ENCODE results near the gene FOXK1.
A peak's percentile ranks its signal among the peaks of the same experiment; 100 is the strongest.

The FOXK1 gene

GRCh38 chr7:4775250-4775847 lies 93.3 kb downstream of the FOXK1 start, which contains the start of gene AP5Z1:
AP5Z1 (plus strand) TSS chr7:4775623; CDS start chr7:4775716, 93 bp downstream.
- Histone ChIP-seq H2AFZ (peak within 1 kb of the TSS; percentile 84), H3K27me3 (ENCODE audit: control insufficient read depth, insufficient read depth, low read length) (no peaks in the 10 kb centered on the region), H3K4me3 (ENCODE audit: low read depth, low read length) (peak within 1 kb of the TSS; percentile 92), H3K4me1 (peaks cover 10% of the 10 kb centered on the region), H3K9me3 (ENCODE audit: control insufficient read depth, low read length) (no peaks in the 10 kb centered on the region), H3K79me2 (peaks cover 18% of the 10 kb centered on the region), H3K4me2 (ENCODE audit: low read length) (peak within 1 kb of the TSS; percentile 80), H3K27ac (peak within 1 kb of the TSS; percentile 78), H3K36me3 (ENCODE audit: control insufficient read depth, insufficient read depth, low read length) (no peaks in the 10 kb centered on the region), H3K9ac (peak within 1 kb of the TSS; percentile 81)
- TF ChIP-seq CTCF (IDR thresholded peaks at IDR 0.05), result no peak

- no peaks in the 10 kb centered on the region for H3K36me3 ChIP-seq (ENCODE audit: control insufficient read depth, insufficient read depth, low read length)
- peak overlapping the region; percentile 63 for H3K4me2 ChIP-seq (ENCODE audit: low read length)
- peaks cover 10% of the 10 kb centered on the region for H3K4me1 ChIP-seq
- H2AFZ ChIP-seq, result peak overlapping the region; percentile 84
- peaks cover 18% of the 10 kb centered on the region for H3K79me2 ChIP-seq
- no peaks in the 10 kb centered on the region for H3K27me3 ChIP-seq (ENCODE audit: control insufficient read depth, insufficient read depth, low read length)
- peak overlapping the region; percentile 78 for H3K27ac ChIP-seq
- peak overlapping the region; percentile 71 for H3K9ac ChIP-seq
- TF ChIP-seq CTCF (IDR thresholded peaks at IDR 0.05), result no peak
- no peaks in the 10 kb centered on the region for H3K9me3 ChIP-seq (ENCODE audit: control insufficient read depth, low read length)
- peak overlapping the region; percentile 92 for H3K4me3 ChIP-seq (ENCODE audit: low read depth, low read length)
Observed at GRCh38 chr7:4775848-4776623, 93.9 kb downstream of the FOXK1 start.

GRCh38 chr7:4779118-4779517 lies 97.0 kb downstream of the FOXK1 start:
- H3K27me3 ChIP-seq (ENCODE audit: control insufficient read depth, insufficient read depth, low read length), result no peaks in the 10 kb centered on the region

GRCh38 chr7:4781366-4782069 lies 99.4 kb downstream of the FOXK1 start:
- peaks cover 11% of the 10 kb centered on the region for H3K79me2 ChIP-seq
- H3K9ac ChIP-seq, result no peak overlapping the region
- H3K9me3 ChIP-seq (ENCODE audit: control insufficient read depth, low read length), result no peaks in the 10 kb centered on the region
- H3K36me3 ChIP-seq (ENCODE audit: control insufficient read depth, insufficient read depth, low read length), result no peaks in the 10 kb centered on the region
- H3K27ac ChIP-seq, result no peak overlapping the region
- H3K4me3 ChIP-seq (ENCODE audit: low read depth, low read length), result no peak overlapping the region
- no peak overlapping the region for H2AFZ ChIP-seq
- H3K27me3 ChIP-seq (ENCODE audit: control insufficient read depth, insufficient read depth, low read length), result no peaks in the 10 kb centered on the region
- peaks cover 5% of the 10 kb centered on the region for H3K4me1 ChIP-seq
- H3K4me2 ChIP-seq (ENCODE audit: low read length), result no peak overlapping the region
- no peak for TF ChIP-seq CTCF (IDR thresholded peaks at IDR 0.05)

More at GRCh38 chr7:4779118-4779517, 97.0 kb downstream of the FOXK1 start:
- Histone ChIP-seq H3K27ac (no peak overlapping the region), H3K4me1 (peaks cover 10% of the 10 kb centered on the region), H3K79me2 (peaks cover 18% of the 10 kb centered on the region), H3K9ac (no peak overlapping the region), H3K4me3 (ENCODE audit: low read depth, low read length) (no peak overlapping the region), H2AFZ (no peak overlapping the region), H3K4me2 (ENCODE audit: low read length) (no peak overlapping the region), H3K36me3 (ENCODE audit: control insufficient read depth, insufficient read depth, low read length) (no peaks in the 10 kb centered on the region), H3K9me3 (ENCODE audit: control insufficient read depth, low read length) (no peaks in the 10 kb centered on the region)
- no peak for TF ChIP-seq CTCF (IDR thresholded peaks at IDR 0.05)

Data from parathyroid adenoma (tissue), 2 donors.